ENCODE results near the gene NTM.

GRCh38 chr11:132118661-132119060 lies 748.2 kb downstream of the NTM start:
- TF ChIP-seq, protein P1, sequence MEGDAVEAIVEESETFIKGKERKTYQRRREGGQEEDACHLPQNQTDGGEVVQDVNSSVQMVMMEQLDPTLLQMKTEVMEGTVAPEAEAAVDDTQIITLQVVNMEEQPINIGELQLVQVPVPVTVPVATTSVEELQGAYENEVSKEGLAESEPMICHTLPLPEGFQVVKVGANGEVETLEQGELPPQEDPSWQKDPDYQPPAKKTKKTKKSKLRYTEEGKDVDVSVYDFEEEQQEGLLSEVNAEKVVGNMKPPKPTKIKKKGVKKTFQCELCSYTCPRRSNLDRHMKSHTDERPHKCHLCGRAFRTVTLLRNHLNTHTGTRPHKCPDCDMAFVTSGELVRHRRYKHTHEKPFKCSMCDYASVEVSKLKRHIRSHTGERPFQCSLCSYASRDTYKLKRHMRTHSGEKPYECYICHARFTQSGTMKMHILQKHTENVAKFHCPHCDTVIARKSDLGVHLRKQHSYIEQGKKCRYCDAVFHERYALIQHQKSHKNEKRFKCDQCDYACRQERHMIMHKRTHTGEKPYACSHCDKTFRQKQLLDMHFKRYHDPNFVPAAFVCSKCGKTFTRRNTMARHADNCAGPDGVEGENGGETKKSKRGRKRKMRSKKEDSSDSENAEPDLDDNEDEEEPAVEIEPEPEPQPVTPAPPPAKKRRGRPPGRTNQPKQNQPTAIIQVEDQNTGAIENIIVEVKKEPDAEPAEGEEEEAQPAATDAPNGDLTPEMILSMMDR (conservative IDR thresholded peaks at IDR 0.05; ENCODE audit: low read depth, low read length), result no peak
- TF ChIP-seq EZH2 (IDR thresholded peaks at IDR 0.05; ENCODE audit: borderline replicate concordance, low read depth, low read length, poor library complexity, severe bottlenecking), result no peak
